ENCODE results near the gene ANXA11. TPM values are rescaled to one million over a fixed set of nuclear protein-coding genes. Genes with fewer than 3 reads are reported as not detected.
"Not testable (repeated sequence)": the region's sequence is repeated elsewhere in the genome, so short reads cannot be mapped to it uniquely, and the experiment has no call there.

ANXA11 gene
- total RNA-seq, 1 experiment from 2014 or later, result 198 TPM

DNA sequence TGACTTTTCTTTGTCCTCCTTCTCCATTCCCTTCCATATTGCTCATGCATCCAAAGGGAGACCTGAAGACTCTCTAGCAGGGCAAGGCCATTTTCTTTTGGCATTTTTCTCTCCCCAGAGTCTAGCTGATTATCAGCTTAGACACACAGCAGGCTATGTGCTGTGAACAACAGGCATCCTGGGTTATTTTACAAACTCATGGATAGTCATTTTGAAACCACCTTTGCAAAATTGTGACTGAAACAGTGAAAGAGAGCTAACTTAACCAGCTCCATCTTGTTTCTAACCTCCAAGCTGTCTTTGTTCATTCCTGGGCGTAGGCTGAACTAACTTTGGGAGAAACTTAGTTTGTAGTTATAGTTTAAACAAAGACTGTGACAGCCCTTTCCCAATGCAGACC is 13.5 kb upstream of the ANXA11 start:
- H3K4me3 ChIP-seq, H3K36me3 ChIP-seq, H3K27me3 ChIP-seq, DNase-seq, H3K9me3 ChIP-seq: not testable (repeated sequence)

DNA sequence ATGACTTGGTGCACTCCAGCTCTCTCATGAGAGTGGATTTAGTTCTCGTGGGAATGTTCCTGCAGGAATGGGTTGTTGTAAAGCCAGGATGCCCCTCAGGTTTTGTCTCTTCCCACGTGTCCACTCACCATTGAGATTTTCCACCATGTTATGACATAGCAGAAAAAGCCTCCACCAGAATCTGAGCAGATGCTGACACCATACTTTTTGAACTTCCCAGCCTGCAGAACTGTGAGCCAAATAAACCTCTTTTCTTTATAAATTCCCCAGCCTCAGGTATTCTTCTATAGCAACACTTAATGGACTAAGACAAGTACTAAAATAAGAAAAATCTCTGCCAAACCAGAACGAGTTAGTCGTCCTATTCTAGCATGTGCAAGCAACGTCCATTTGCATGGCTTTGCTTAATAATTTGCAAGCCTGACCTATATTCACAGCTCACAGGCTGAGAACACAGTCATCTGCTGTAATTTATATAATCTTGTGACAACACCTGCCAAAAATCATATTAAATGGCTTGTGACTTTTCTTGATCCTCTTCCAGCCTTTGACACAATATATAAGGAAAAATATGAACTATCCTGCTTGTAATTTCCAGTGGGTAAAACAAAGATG is 9.1 kb upstream of the ANXA11 start:
- not testable (repeated sequence) for H3K36me3 ChIP-seq, DNase-seq

DNA sequence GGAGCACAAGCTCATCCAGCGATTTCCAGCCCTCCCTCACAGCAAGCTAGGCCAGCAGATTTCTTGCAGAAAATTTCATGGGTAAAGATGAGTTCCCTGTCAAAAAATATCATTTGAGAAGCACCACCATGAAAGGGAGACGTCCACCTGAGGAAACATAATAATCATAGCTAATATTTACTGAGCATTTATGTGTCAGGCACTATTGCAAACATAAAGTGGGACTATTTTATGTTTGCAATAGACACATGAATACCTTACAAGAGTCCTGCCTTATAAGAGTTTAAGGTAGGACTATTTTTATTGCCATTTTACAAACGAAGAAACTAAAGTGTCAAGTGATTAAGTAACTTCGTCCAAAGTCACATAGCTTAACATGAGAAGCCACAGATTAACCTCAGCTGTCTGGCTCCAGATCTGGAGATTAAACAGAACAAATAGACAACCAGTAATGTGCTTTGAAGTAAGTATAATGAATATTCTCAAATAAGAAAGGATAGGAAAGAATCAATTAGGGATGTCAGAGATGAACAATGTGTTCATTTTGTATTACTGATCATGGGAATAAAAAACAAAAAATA is 7.3 kb upstream of the ANXA11 start:
- not testable (repeated sequence) for H3K4me3 ChIP-seq, H3K27me3 ChIP-seq

More for the DNA sequence above, 9.1 kb upstream of the ANXA11 start:
- not testable (repeated sequence) for H3K9me3 ChIP-seq, H3K27me3 ChIP-seq, H3K4me3 ChIP-seq

DNA sequence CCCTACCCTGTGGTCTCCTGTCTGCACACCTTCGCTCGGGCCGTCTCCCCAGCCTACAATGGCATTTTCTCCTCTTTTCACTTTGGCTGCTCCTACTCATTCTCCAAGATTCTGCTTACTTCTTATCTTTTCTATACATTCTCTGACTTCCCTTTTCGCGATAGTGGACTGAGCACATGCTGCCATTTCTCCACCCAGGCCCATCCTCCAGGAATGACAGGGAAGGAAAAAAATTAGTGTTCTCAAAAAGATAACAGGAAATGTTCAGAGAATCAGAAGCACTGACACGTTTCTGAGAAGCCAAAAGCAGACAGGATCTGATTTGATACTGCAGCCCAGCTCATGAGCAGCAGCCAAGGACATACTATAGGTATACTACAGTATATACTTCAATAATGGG is 6.4 kb upstream of the ANXA11 start:
- Histone ChIP-seq H3K36me3 (no peaks in the 10 kb centered on the region), H3K27me3 (no peaks in the 10 kb centered on the region), H3K4me3 (no peak overlapping the region), H3K9me3 (no peaks in the 10 kb centered on the region)
- no peak for DNase-seq

More for the DNA sequence above, 7.3 kb upstream of the ANXA11 start:
- H3K36me3 ChIP-seq, DNase-seq, H3K9me3 ChIP-seq: not testable (repeated sequence)

DNA sequence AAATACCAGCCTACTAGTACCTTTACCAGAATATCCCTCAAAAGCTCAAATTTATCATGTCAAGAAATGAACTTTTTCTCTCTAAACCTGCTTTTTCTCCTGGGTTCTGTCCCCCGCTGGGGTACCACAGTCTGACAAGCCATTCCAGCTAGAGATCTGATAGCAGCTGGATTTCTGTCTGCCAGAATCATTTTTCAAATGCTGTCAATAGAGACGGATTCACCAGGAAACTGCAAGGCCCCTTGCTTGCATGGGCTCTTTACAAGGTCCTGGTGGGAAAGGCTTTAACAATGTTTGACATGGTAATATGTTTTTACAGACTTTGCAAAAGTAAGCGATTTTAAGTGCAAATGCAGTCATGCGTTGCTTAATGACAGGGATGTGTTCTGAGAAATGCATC is 4.9 kb upstream of the ANXA11 start:
- H3K4me3 ChIP-seq, result no peak overlapping the region
- H3K36me3 ChIP-seq, result no peaks in the 10 kb centered on the region
- H3K9me3 ChIP-seq, result no peaks in the 10 kb centered on the region
- no peaks in the 10 kb centered on the region for H3K27me3 ChIP-seq
- DNase-seq, result no peak

DNA sequence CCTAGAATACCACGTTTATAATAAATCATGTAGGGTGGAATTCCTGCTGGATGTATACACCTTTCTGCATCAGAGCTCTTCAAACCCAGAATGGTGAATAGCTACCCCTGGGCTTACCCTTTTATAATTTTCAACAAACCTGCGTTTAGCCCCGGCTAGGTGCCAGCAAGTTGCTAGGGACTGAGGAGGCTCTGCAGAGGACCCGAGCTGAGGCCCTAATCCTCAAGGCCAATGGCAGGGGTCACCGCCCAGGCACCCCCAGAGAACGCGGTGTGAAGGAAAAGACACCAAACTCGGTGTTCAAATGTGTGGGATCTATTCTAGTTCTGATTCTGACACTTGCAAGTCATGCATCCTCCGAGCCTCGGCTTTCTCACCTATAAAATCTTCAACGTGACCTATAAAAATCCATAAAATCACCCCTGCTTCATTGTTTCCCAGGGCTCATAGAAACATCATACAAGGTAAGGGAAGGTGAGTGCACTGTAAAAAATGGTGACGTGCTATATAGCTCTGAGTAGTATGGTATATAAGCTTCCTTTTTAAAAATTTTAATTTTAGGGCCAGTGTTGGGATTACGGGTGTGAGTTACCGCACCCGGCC is 2.5 kb upstream of the ANXA11 start:
- H3K4me3 ChIP-seq, result peak overlapping the region; percentile 34
- no peaks in the 10 kb centered on the region for H3K27me3 ChIP-seq
- no peaks in the 10 kb centered on the region for H3K9me3 ChIP-seq
- DNase-seq, result no peak
- peaks cover 4% of the 10 kb centered on the region; the same call in 1 of the 2 replicates for H3K36me3 ChIP-seq

DNA sequence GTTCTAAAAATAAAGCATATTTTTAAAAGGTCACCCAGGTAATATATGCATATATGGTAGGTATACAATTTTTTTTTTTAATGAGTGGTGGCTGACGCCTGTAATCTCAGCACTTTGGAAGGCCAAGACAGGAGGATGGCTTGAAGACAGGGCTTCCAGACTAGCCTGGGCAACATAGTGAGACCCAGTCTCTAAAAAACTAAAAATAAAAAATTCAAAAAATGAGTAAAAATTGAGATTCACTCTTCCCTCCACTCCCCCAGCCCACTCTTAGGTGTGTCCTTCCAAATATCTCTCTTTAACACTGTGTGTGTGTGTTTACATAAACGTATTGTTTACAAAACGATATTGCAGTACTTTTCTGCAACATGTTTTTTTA is 929 bp upstream of the ANXA11 start:
- DNase-seq, result no peak
- Histone ChIP-seq H3K9me3 (no peaks in the 10 kb centered on the region), H3K4me3 (peak overlapping the region; percentile 83), H3K36me3 (peaks cover 8% of the 10 kb centered on the region), H3K27me3 (no peaks in the 10 kb centered on the region)

DNA sequence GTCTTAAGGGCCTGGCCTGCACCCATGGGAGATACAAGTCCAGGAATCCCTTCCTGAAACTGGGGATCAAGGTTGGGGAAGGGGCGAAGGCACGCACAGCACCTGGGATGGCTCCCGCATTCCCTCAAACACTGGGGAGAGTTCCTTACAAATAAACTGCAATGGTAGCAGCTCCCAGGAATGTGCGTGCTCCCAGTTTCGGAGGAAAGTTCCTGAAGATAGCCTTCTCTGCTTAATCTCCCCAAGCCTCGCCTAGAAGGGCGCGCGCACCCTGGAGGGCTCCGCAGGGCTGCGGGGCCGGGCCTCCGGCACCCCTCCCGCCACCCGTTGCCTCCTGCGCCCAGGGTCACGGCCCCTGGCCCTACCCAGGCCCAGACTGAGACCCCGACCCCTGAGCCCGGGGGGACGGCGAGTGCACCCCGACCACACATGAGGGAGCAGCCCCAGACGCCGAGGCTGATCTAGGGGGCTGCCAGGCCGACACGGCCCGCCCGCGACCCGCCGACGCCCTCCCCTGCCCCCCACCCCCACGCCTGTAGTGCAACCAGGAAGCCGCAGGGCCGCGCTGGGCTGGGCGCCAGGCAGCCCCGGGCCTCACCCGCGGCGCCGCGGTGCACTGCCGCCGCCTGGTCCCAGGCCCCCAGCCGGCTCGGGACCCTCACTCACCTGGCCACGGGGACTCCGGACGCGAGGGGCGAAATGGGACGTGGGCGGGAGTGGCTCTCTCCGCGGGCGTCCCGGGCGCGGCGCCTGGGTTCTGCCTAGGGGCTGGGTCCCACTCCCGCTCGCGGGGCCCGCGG is 460 bp downstream of the ANXA11 start:
- Histone ChIP-seq H3K27me3 (no peaks in the 10 kb centered on the region), H3K4me3 (peak overlapping the region; percentile 83)

DNA sequence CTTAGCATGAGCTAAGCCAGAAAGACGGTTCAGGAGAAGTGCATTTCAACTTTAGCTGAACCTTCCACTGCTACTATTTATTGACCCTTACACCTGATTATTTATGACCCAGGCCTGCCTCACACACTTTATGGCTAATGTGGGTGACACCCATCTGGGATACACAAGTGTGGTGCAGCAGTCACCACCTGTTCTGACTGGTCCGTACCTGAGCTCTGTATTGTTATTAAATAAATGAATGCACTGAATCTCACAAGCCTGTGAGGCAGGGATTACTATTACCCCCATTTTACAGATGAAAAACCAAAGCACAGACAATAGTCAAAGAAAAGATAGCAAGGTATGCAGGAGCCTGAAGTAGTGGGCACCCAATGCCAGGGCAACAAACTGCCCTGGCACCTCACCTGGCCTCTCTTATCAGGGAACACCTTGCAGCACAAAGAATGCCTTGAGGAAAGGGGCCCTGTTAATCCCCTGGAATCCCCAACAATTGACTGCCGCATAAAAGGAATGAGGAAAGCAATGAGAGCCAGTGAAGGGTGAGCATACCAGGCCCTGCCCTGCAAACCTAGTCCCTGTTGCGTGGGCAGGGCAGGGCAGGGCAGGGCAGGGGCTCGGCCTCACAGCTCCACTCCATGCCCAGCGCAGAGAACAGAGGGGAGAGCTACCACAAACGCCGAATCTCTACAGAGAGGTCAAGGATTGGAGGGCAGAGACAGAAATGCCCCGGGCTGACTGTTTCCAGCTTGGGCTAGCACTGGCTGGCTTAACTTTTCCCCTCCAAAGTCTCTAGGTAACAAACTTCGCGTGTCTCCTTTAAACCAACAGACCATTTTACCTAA is 1.3 kb downstream of the ANXA11 start:
- DNase-seq, result peak; percentile 72

More for the DNA sequence above, 460 bp downstream of the ANXA11 start:
- Histone ChIP-seq H3K9me3 (no peaks in the 10 kb centered on the region), H3K36me3 (peaks cover 21% of the 10 kb centered on the region)
- peak; percentile 57 for DNase-seq

DNA sequence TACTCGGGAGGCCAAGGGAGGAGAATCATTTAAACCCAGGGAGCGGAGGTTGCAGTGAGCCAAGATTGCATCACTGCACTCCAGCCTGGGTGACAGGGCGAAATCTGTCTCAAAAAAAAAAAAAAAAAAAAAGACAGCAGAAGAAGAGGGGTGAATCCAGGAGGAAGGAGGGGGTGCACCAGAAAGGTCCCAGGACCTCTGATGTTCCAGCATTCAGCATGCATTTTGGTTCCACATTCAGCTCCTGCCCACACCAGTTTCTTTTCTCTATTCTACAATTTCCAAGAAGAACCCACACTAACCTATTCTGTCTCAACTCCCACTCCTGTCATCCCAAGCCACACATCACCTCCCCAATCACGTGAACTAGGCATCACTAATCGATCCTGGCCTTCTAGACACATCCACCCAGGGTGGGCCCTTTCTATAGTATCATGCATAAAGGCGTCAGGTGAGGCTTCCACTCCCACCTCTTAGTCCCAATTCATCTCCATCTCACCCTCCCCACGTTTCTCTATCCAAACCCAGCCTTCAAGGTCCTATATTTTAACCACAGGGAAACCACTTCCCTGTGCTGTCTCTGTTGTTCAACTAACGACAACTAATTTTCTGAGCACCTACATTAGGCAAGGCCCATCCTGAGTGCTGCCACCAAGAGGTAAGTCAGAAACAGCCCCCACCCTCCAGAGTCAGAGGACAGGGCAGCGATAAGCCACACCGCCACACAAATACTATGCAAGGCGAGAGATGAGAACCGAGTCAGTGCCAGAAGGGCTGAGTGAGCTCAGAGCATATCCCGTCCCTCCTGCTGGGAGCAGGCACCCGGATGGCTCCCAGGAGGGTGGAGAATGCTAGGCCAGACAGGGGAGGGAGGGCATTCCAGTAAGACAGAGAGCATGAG is 2.2 kb downstream of the ANXA11 start:
- H3K27me3 ChIP-seq, result no peaks in the 10 kb centered on the region
- H3K36me3 ChIP-seq, result peaks cover 24% of the 10 kb centered on the region
- H3K4me3 ChIP-seq, result peak overlapping the region; percentile 83
- DNase-seq, result peak; percentile 95
- H3K9me3 ChIP-seq, result no peaks in the 10 kb centered on the region

More for the DNA sequence above, 1.3 kb downstream of the ANXA11 start:
- Histone ChIP-seq H3K9me3 (no peaks in the 10 kb centered on the region), H3K4me3 (peak overlapping the region; percentile 83), H3K27me3 (no peaks in the 10 kb centered on the region), H3K36me3 (peaks cover 24% of the 10 kb centered on the region)

DNA sequence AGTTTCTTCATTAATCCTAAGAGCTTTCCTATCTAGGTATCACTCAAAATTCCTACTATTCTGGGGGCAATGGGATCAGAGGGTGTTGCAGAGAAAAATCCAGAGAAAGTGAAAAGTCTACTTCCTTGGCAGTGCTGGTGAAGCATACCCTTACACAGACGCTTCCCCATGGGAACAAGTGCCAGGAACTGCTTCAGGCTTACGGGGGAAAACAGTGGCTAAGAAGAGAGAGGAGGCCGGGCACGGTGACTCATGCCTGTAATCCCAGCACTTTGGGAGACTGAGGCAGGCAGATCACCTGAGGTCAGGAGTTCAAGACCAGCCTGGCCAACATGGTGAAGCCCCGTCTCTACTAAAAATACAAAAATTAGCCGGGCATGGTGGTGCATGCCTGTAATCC is 2.8 kb downstream of the ANXA11 start:
- not testable (repeated sequence) for H3K4me3 ChIP-seq, H3K9me3 ChIP-seq, H3K27me3 ChIP-seq, DNase-seq
- peaks cover 24% of the 10 kb centered on the region for H3K36me3 ChIP-seq

DNA sequence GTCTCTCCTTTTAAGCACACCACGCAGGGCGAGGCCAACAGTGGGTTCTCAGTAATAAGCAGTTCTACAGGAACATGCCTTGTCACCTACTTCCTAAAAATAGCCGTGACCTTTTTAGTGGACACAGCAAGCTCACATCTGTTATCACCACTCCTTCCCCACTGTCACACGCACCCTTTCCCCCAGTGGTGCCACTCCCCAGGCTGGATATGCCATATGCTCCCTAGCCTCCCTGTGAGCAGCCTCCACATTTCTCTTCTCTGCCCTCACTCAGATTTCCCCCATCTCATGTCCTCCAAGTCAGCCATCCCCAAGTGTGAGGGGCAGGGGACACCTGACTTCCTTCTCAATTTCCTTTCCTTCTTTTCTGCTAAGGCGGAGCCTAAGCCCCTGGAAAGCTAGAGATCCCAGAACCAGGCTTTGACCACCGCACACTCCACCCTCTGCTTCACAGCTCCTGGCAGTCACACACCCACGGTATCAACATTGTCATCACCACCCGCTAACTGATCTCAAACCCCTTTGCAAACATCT is 3.7 kb downstream of the ANXA11 start:
- Histone ChIP-seq H3K9me3 (no peaks in the 10 kb centered on the region), H3K4me3 (no peak overlapping the region), H3K36me3 (peaks cover 24% of the 10 kb centered on the region), H3K27me3 (no peaks in the 10 kb centered on the region)
- DNase-seq, result no peak

DNA sequence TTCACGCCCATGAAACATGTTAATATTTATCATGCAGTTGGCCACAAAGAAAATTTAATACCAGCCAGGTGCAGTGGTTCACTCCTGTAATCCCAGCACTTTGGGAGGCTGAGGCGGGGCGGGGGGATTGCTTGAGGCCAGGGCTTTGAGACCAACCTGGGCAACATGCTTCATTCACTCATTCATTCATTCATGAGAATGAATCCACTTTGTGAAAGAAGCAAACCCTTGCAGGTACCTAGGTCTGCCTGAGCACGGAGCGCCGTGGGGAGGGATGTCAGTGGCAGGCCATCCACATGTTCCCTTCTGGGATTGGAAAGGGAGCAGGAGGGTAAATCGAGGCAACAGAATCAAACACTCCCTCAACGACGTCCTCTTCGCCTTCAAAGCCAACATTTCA is 4.7 kb downstream of the ANXA11 start:
- no peak for DNase-seq
- Histone ChIP-seq H3K27me3 (no peaks in the 10 kb centered on the region), H3K4me3 (no peak overlapping the region), H3K9me3 (no peaks in the 10 kb centered on the region), H3K36me3 (peaks cover 29% of the 10 kb centered on the region)

DNA sequence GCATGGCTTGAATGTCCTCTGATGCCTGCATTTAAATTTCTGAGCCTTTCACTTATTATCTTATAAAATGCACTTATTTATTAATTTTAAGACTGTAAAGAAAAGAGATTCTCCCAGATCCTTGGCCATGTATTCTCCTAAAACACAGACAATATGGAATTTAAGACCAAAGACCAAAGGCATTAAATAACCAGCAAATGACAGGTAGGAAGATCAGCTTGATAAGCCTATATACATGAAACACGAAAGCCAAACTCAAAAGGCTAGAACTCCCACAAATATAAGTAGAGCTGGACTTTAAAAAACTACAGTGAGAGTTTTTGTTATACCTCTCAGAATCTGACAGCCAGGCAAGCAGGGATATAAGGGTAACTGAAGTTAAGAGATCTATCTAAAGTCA is 5.1 kb downstream of the ANXA11 start:
- no peaks in the 10 kb centered on the region for H3K9me3 ChIP-seq
- peaks cover 33% of the 10 kb centered on the region for H3K36me3 ChIP-seq
- no peaks in the 10 kb centered on the region for H3K27me3 ChIP-seq
- no peak for DNase-seq
- H3K4me3 ChIP-seq, result no peak overlapping the region

DNA sequence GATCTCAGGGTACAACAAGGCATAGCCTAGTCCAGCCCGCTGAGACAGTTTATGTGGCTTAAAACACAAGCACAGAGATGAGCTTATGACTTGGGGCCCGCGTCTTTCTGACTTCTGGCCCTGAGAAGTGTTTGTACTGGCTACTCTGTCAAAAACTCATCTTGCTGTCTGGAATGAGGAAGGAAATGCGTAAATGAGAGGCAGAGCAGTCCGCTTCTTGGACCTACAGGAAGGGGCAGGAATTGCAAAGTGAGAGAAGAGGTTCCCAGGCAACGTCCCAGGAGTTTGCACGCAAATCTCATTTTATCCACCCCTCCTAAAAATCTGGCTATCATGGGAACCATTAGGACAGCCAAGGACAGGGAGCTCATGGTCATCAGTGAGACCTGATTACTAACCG is 5.5 kb downstream of the ANXA11 start:
- DNase-seq, result no peak
- Histone ChIP-seq H3K9me3 (no peaks in the 10 kb centered on the region), H3K4me3 (no peak overlapping the region), H3K27me3 (no peaks in the 10 kb centered on the region), H3K36me3 (peaks cover 36% of the 10 kb centered on the region)

All from MG63 (cell line).